B cell (primary cell): ENCODE measurements around the gene STARD10. TPM values are rescaled to one million over a fixed set of nuclear protein-coding genes. Genes with fewer than 3 reads are reported as not detected.
A peak's percentile ranks its signal among the peaks of the same experiment; 100 is the strongest.

ENCODE experiments used
- ATAC-seq: fragments of 200-7000 bp; cut with Tn5 transposase; one replicate; pipeline ENCODE4 v1.10.0; 2021; ENCODE audit warnings: low read depth, mild to moderate bottlenecking, moderate number of reproducible peaks, moderate library complexity
- CTCF ChIA-PET: fragments of 350-600 bp; sonication (Branson Sonifier 250); formaldehyde crosslinking; loops from one replicate; lab custom pipeline; 2021; ENCODE audit warnings: antibody characterized with exemption, inconsistent platforms; lab: Charles Lee
- POLR2A ChIA-PET: fragments of 350-600 bp; sonication (Branson Sonifier 250); formaldehyde crosslinking; loops from one replicate; lab custom pipeline; 2021; ENCODE audit warnings: antibody characterized with exemption; lab: Charles Lee
- DNase-seq: peaks from one replicate; pipeline ENCODE4 v3.0.0; 2013
- H2AFZ ChIP-seq: 2 replicates; pipeline ENCODE4 v1.6.1; 2012; ENCODE audit warnings: mild to moderate bottlenecking, low read depth, low read length; ENCODE audit not compliant: insufficient read depth, poor library complexity, severe bottlenecking
- H3K27ac ChIP-seq, 2 donors: 1 replicate in 1 of 2; 2 replicates in 1 of 2; pipeline ENCODE4 v1.5.1; 2012 to 2013; ENCODE audit warnings: low read length in 2 of 2, mild to moderate bottlenecking in 2 of 2, moderate library complexity in 1 of 2
- H3K27me3 ChIP-seq, 4 experiments: fragments of 200-600 bp in 1 of 4; sonication (generic) in 1 of 4; replicated peaks in 1 of 4; 1 replicate in 2 of 4; 2 replicates in 2 of 4; pipeline versions ENCODE4 v1.6.1 to v1.7.0; 2013 to 2016; ENCODE audit warnings: low read length in 3 of 4, mild to moderate bottlenecking in 2 of 4, mixed read lengths in 1 of 4, moderate library complexity in 1 of 4; ENCODE audit not compliant: insufficient read depth in 4 of 4, control insufficient read depth in 3 of 4; ENCODE audit errors: control extremely low read depth in 1 of 4
- H3K36me3 ChIP-seq, 2 experiments: replicated peaks in 1 of 2; 1 replicate in 1 of 2; 2 replicates in 1 of 2; pipeline versions ENCODE4 v1.6.1 to v1.7.1; 2013; ENCODE audit warnings: low read length in 1 of 2; ENCODE audit not compliant: insufficient read depth in 2 of 2, control insufficient read depth in 1 of 2; ENCODE audit errors: control extremely low read depth in 1 of 2, extremely low read depth in 1 of 2
- H3K4me1 ChIP-seq, 2 donors: fragments of 200-600 bp in 1 of 2; sonication (generic) in 1 of 2; 1 replicate in 1 of 2; 2 replicates in 1 of 2; pipeline versions ENCODE4 v1.5.1 to v1.6.1; 2013 to 2017; ENCODE audit warnings: low read length in 2 of 2; ENCODE audit not compliant: control insufficient read depth in 2 of 2, insufficient read depth in 2 of 2
- H3K4me2 ChIP-seq: replicated peaks from 2 replicates; pipeline ENCODE3; 2012; ENCODE audit warnings: mild to moderate bottlenecking, low read depth, low read length; ENCODE audit not compliant: poor library complexity, severe bottlenecking
- H3K4me3 ChIP-seq, 5 experiments: fragments of 200-600 bp in 1 of 5; sonication (generic) in 1 of 5; 1 replicate in 3 of 5; 2 replicates in 2 of 5; pipeline versions ENCODE4 v1.5.1 to v1.7.0; 2011 to 2016; ENCODE audit warnings: low read length in 4 of 5, mild to moderate bottlenecking in 4 of 5, low read depth in 2 of 5, control low read depth in 1 of 5, moderate library complexity in 1 of 5; ENCODE audit not compliant: insufficient read depth in 1 of 5; ENCODE audit errors: control extremely low read depth in 1 of 5, extremely low read depth in 1 of 5
- H3K79me2 ChIP-seq: fragments of 200-600 bp; sonication (generic); one replicate; pipeline ENCODE4 v1.6.0; 2016; ENCODE audit warnings: low read length; ENCODE audit not compliant: control insufficient read depth, insufficient read depth
- H3K9ac ChIP-seq: fragments of 200-600 bp; sonication (generic); 2 replicates; pipeline ENCODE4 v1.6.1; 2017; ENCODE audit warnings: mild to moderate bottlenecking, low read length, moderate library complexity
- H3K9me3 ChIP-seq, 3 donors: one replicate each; pipeline versions ENCODE4 v1.6.1 to v1.7.1; 2013; ENCODE audit warnings: low read length in 2 of 3; ENCODE audit not compliant: control insufficient read depth in 2 of 3, insufficient read depth in 1 of 3; ENCODE audit errors: control extremely low read depth in 1 of 3
- H4K20me1 ChIP-seq: 2 replicates; pipeline ENCODE4 v1.6.0; 2012; ENCODE audit warnings: mild to moderate bottlenecking, low read length; ENCODE audit not compliant: insufficient read depth, control insufficient read depth, poor library complexity, severe bottlenecking
- H3K27ac Mint-ChIP-seq: one replicate; pipeline ENCODE4 v1.8.0; 2021; ENCODE audit warnings: mixed read lengths
- H3K27me3 Mint-ChIP-seq: one replicate; pipeline ENCODE4 v1.8.0; 2021; ENCODE audit warnings: mixed read lengths
- H3K4me1 Mint-ChIP-seq: one replicate; pipeline ENCODE4 v1.8.0; 2021; ENCODE audit warnings: mixed read lengths
- H3K4me3 Mint-ChIP-seq: one replicate; pipeline ENCODE4 v1.8.0; 2021; ENCODE audit warnings: mixed read lengths
- H3K9me3 Mint-ChIP-seq: one replicate; pipeline ENCODE4 v1.8.0; 2022; ENCODE audit warnings: mixed read lengths; ENCODE audit not compliant: insufficient read depth
- EZH2 ChIP-seq: IDR thresholded peaks from 2 replicates; pipeline ENCODE4 v1.6.1; 2012; ENCODE audit warnings: borderline replicate concordance, low read depth, mild to moderate bottlenecking, moderate library complexity, low read length; ENCODE audit not compliant: insufficient read depth, poor library complexity, severe bottlenecking
- WGBS: methylation state at CpG from one replicate; pipeline ENCODE4 v1.1.5; 2013; ENCODE audit warnings: missing lambda C conversion rate; ENCODE audit not compliant: insufficient coverage; 5-methylcytosine and 5-hydroxymethylcytosine counted together
- intact Hi-C: fragments of 100-400 bp; cut with micrococcal nuclease; formaldehyde crosslinking; loops from one replicate; pipeline ENCODE4 v1.10.0; 2022
- polyA plus RNA-seq: library from polyadenylated mRNA; depleted of rRNA; stranded (reverse); fragments of >200 nt; gene quantifications from 2 replicates; pipeline ENCODE4 v1.2.3, GENCODE V29; 2012
- total RNA-seq, 2 donors: library from RNA; stranded (reverse); fragments of 120-200 nt in 1 of 2; gene quantifications; 1 replicate in 1 of 2; 2 replicates in 1 of 2; pipeline versions ENCODE4 v1.2.3 to v1.2.4, GENCODE V29; 2013 to 2022
- TF ChIP-seq, protein P1 (sequence below): fragments of 200-600 bp; IDR thresholded peaks from one replicate; pipeline ENCODE4 v1.8.0; 2022; ENCODE audit warnings: antibody characterized with exemption, mild to moderate bottlenecking

Gene STARD10
- total and polyA plus RNA-seq, 2 donors (not counting 1 experiment from before 2014, with no cell fraction given) = 37.5 to 39.2 TPM

DNA sequence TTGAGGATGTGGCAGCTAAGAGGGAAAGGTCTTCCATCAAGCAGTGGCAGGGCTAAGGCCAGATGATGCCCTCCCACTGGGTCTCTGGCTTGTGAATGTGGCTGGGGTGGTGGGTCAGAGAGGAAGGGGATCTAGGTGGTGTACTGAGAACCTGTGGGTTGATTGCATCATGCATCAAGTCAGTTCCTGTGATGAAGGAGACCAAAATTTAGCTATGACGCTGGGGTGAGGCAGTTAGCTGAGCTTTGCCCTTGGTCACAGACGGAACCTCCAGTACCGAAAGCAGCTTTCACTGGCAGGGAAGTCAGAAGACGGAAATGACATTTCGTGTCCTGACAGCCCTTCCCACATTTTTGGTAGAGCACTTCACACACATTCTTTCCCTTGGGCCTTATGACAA, 41.1 kb upstream of the STARD10 start:
- H4K20me1 ChIP-seq = peaks cover 12% of the 10 kb centered on the region
- Mint-ChIP-seq H3K27me3 (no peaks in the 10 kb centered on the region), H3K4me1 (peaks cover 11% of the 10 kb centered on the region), H3K27ac (peak overlapping the region; percentile 79), H3K4me3 (no peak overlapping the region), H3K9me3 (no peaks in the 10 kb centered on the region)
- WGBS = 89% methylated on average over 3 of the region's 5 CpGs
- no peak for ATAC-seq
- ChIA-PET CTCF (interaction anchor here (7.4 to 9.3 kb wide), 2 partner anchors 108 to 344 kb away, joined by 51 to 126 read pairs; no protein-coding TSS in a partner anchor), POLR2A (interaction anchor here (0.7 kb wide), 2 partner anchors 350 to 691 kb away, joined by 3 read pairs; no protein-coding TSS in a partner anchor)
- no peak for TF ChIP-seq EZH2
- TF ChIP-seq, protein P1, sequence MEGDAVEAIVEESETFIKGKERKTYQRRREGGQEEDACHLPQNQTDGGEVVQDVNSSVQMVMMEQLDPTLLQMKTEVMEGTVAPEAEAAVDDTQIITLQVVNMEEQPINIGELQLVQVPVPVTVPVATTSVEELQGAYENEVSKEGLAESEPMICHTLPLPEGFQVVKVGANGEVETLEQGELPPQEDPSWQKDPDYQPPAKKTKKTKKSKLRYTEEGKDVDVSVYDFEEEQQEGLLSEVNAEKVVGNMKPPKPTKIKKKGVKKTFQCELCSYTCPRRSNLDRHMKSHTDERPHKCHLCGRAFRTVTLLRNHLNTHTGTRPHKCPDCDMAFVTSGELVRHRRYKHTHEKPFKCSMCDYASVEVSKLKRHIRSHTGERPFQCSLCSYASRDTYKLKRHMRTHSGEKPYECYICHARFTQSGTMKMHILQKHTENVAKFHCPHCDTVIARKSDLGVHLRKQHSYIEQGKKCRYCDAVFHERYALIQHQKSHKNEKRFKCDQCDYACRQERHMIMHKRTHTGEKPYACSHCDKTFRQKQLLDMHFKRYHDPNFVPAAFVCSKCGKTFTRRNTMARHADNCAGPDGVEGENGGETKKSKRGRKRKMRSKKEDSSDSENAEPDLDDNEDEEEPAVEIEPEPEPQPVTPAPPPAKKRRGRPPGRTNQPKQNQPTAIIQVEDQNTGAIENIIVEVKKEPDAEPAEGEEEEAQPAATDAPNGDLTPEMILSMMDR = no peak
- no peaks in the 10 kb centered on the region for H3K27me3 ChIP-seq
- no peak for DNase-seq
- H3K79me2 ChIP-seq = no peaks in the 10 kb centered on the region
- no peak overlapping the region for H3K4me3 ChIP-seq
- no peak overlapping the region for H3K9ac ChIP-seq
- H3K9me3 ChIP-seq = no peaks in the 10 kb centered on the region
- H3K27ac ChIP-seq = peak overlapping the region in 1 of 2 donors; percentile 53
- H3K36me3 ChIP-seq = peaks cover 2 to 86% of the 10 kb centered on the region in 2 experiments
- intact Hi-C loops = no loop called here
- no peak overlapping the region for H2AFZ ChIP-seq
- H3K4me2 ChIP-seq = no peak overlapping the region
- H3K4me1 ChIP-seq = peaks cover 0 to 3% of the 10 kb centered on the region in 2 donors

DNA sequence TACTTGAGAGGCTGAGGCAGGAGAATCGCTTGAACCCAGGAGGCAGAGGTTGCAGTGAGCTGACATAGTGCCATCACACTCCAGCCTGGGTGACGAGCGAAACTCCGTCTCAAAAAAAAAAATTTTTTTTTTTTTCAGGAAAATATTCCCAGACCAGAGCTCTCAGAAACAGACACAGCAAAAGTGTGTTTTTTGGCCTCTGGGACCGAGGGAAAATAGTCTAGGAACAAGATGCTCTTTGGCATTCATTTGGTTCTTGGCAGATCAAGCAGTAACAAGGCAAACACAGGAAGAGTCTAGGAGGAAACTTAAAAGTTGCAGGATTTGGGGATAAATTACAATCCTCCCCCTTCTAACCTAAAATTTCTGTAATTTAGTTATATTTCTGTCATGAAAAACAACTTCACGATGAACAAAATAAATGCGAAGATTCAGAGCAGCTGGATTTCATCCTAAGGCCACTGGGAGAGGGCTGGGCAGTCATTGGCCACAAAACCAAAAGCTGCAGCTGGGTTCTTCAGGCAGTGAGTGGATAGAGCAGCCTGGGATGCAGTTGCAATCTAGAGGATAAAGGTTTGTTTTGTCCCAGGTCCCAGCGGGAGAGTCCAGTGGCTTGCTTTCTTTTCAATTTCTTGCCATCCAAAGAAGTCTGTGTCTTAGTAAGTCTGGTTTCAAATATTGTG, 40.1 kb upstream of the STARD10 start:
- Mint-ChIP-seq H3K4me1 (peaks cover 11% of the 10 kb centered on the region), H3K27me3 (no peaks in the 10 kb centered on the region), H3K27ac (peak overlapping the region; percentile 11), H3K9me3 (no peaks in the 10 kb centered on the region), H3K4me3 (no peak overlapping the region)
- Histone ChIP-seq H3K79me2 (no peaks in the 10 kb centered on the region), H3K4me2 (no peak overlapping the region), H3K4me1 (peaks cover 0 to 3% of the 10 kb centered on the region in 2 donors), H3K27ac (no peak overlapping the region), H3K27me3 (no peaks in the 10 kb centered on the region), H3K4me3 (no peak overlapping the region), H3K36me3 (peaks cover 2 to 86% of the 10 kb centered on the region in 2 experiments), H2AFZ (no peak overlapping the region), H3K9me3 (no peaks in the 10 kb centered on the region), H3K9ac (no peak overlapping the region), H4K20me1 (peaks cover 14% of the 10 kb centered on the region)
- TF ChIP-seq, protein P1 = no peak
- TF ChIP-seq EZH2 = no peak
- WGBS = 94% methylated on average over 3 of the region's 8 CpGs
- CTCF ChIA-PET = interaction anchor here (3.4 to 9.3 kb wide), 3 partner anchors 11 to 345 kb away, joined by 9 to 126 read pairs (median 51); no protein-coding TSS in a partner anchor
- intact Hi-C loops = no loop called here
- no peak for DNase-seq
- no peak for ATAC-seq
- POLR2A ChIA-PET = interaction anchor here (0.7 to 1.7 kb wide), 4 partner anchors 11 to 690 kb away, joined by 3 to 4 read pairs (median 3); no protein-coding TSS in a partner anchor
